Transverse colon (tissue), 4 donors: ENCODE data around the gene ACP1.

Experiments used
- CTCF ChIP-seq, 5 experiments: fragments of 200-600 bp in 3 of 5; fragments of 450-650 bp in 2 of 5; sonication (generic) in 3 of 5; IDR thresholded peaks; 1 replicate in 2 of 5; 2 replicates in 3 of 5; pipeline ENCODE4 v1.5.1; 2016 to 2017; ENCODE audit warnings: antibody characterized with exemption in 5 of 5, inconsistent platforms in 3 of 5, mild to moderate bottlenecking in 2 of 5, moderate library complexity in 1 of 5
- POLR2A ChIP-seq: fragments of 450-650 bp; IDR thresholded peaks from one replicate; pipeline ENCODE4 v1.6.1; 2016; ENCODE audit warnings: antibody characterized with exemption, mild to moderate bottlenecking, moderate library complexity
- POLR2AphosphoS5 ChIP-seq, 3 donors: sonication (generic); formaldehyde crosslinking; IDR thresholded peaks; one replicate each; pipeline ENCODE4 v1.6.1; 2016; ENCODE audit warnings: antibody characterized with exemption in 3 of 3

DNA sequence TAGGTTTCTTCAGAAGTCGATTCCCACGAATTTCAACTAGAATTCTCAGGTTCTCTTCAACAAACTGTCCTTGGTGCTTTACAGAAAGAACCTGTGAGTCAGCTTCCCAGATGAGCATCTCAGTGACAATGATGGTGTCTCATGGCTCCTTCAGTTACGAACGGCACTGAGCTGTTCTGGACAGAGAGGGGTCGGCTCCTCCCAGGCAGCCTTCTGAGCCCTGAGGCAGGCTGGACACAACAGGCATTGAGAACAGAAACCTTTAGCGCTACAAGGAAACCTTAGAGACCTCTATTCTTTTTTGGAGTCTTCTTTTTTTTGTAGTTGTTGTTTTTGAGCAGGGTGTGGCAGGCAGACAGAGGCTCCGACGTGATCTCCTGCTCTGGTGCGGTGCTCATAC, 58.3 kb downstream of the ACP1 start:
- TF ChIP-seq CTCF (IDR thresholded peaks at IDR 0.05), result no peak
- TF ChIP-seq POLR2A, result no peak
- TF ChIP-seq POLR2AphosphoS5 (IDR thresholded peaks at IDR 0.05), result no peak
